Omental fat pad (tissue), 4 donors: Measurements from ENCODE around the gene TTLL10. TPM values are rescaled to one million over a fixed set of nuclear protein-coding genes. Genes with fewer than 3 reads are reported as not detected.

ENCODE experiments used
- ATAC-seq: fragments of 150-250 bp; one replicate; pipeline ENCODE4 v1.9.1; 2016; ENCODE audit warnings: mild to moderate bottlenecking, moderate library complexity; ENCODE audit not compliant: low FRiP score
- DNase-seq: peaks from one replicate; pipeline ENCODE4 v3.0.0-alpha.2; 2019; ENCODE audit warnings: low spot score
- CTCF ChIP-seq, 3 donors: fragments of 450-650 bp; IDR thresholded peaks; one replicate each; pipeline ENCODE4 v1.5.1; 2016 to 2017; ENCODE audit warnings: antibody characterized with exemption in 3 of 3, mild to moderate bottlenecking in 3 of 3, moderate library complexity in 2 of 3
- total RNA-seq, 4 donors: library from RNA; depleted of rRNA; stranded (reverse); fragments of >200 nt; gene quantifications; one replicate each; pipeline ENCODE4 v1.1.0, GENCODE V29; 2016

Gene TTLL10
- total RNA-seq, 4 donors from 2014 or later = 0.48 to 1.0 (median 0.95) TPM; not detected in 1

- no peak for DNase-seq
- no peak for TF ChIP-seq CTCF (IDR thresholded peaks at IDR 0.05)
- ATAC-seq = no peak
Observed at GRCh38 chr1:1240348-1240732, 66.7 kb downstream of the TTLL10 start.

- ATAC-seq (no peak), DNase-seq (no peak)
- no peak for TF ChIP-seq CTCF (IDR thresholded peaks at IDR 0.05)
Observed at GRCh38 chr1:1240822-1241587, 67.3 kb downstream of the TTLL10 start.

GRCh38 chr1:1241588-1242219, 68.0 kb downstream of the TTLL10 start:
- no peak for TF ChIP-seq CTCF (IDR thresholded peaks at IDR 0.05)
- ATAC-seq (no peak), DNase-seq (no peak)

GRCh38 chr1:1242461-1243265, 69.0 kb downstream of the TTLL10 start:
- no peak for TF ChIP-seq CTCF (IDR thresholded peaks at IDR 0.05)
- ATAC-seq (no peak), DNase-seq (no peak)

GRCh38 chr1:1243266-1243660, 69.6 kb downstream of the TTLL10 start:
- ATAC-seq = no peak
- no peak for DNase-seq
- TF ChIP-seq CTCF (IDR thresholded peaks at IDR 0.05) = no peak

- TF ChIP-seq CTCF (IDR thresholded peaks at IDR 0.05) = no peak
- ATAC-seq = no peak
Observed at GRCh38 chr1:1243807-1244191, 70.1 kb downstream of the TTLL10 start.

More at GRCh38 chr1:1243807-1244191, 70.1 kb downstream of the TTLL10 start:
- DNase-seq = no peak
